ENCODE results near the gene LAYN. TPM values are rescaled to one million over a fixed set of nuclear protein-coding genes. Genes with fewer than 3 reads are reported as not detected.

Gene LAYN
- polyA plus RNA-seq, 3 donors from 2014 or later, result 1.6 TPM; not detected in 2

DNA sequence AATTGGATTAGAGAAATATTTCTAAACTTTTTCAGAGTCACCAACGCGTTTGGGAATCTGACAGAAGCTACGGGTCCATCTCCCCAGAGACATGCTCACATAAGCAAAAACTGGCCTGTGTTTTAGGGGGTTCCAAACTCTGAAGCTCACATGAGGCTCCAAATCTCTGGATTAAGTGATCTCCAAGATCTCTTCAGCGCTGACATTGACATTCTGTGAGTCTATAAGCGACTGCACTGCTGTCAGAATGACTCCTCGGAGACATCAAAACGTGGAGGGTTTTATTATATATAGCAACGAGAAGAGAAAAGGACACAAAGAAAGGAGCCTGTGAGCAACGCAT is 61.1 kb downstream of the LAYN start:
- Mint-ChIP-seq H3K4me3 (peak overlapping the region; percentile 86 to 93 (median 89)), H3K9me3 (no peaks in the 10 kb centered on the region), H3K36me3 (no peaks in the 10 kb centered on the region), H3K4me1 (peaks cover 27 to 32% of the 10 kb centered on the region in 2 donors), H3K27ac (peak overlapping the region; percentile 91 to 94 (median 92)), H3K27me3 (ENCODE audit: low read depth in 3 of 3) (peaks cover 5 to 12% (median 6%) of the 10 kb centered on the region in 3 donors)
- no peak for DNase-seq

- peaks cover 27 to 32% of the 10 kb centered on the region in 2 donors for H3K4me1 Mint-ChIP-seq
- peaks cover 5 to 12% (median 6%) of the 10 kb centered on the region in 3 donors for H3K27me3 Mint-ChIP-seq (ENCODE audit: low read depth in 3 of 3)
- H3K9me3 Mint-ChIP-seq, result no peaks in the 10 kb centered on the region
Observed at GRCh38 chr11:111601979-111602864, 61.7 kb downstream of the LAYN start, which contains the start of gene SIK2. Gene SIK2, plus strand, starts transcription at chr11:111602449. Its CDS starts 115 bp downstream, at chr11:111602564.

DNA sequence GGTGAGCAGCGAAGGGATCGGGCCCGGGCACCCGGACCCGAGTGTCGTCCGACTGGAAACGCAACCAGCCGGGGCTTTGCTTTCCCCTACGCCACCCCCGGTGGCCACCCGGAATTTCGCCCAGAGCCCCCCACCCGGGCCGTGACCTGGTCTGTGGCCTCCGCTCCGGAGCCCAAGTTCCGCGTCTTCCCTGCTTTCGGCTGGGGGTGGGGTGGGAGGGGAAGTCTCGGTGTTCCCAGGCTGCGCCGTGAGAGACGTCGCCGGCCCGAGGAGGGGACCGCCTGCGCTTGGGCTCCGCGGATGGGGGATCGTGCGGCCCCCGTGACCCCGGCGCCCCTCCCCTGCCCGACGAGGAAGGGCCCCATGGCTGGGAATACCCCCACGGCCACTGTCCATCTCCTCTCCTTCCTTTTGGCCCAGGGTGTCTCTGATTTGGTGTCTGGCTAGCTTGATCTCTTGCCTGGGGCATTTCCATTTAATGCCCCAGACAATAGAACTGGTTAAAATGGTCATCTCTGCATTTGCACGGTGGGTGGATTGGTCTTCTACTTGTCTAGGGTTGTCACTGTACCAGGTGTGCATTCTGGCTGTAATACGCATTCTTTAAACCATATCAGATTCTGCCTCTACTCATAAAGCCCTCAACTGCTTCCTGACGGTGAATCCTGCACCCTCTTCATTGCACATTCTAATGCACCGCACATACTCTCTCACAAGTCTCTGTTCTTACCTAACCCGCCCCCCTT is 62.5 kb downstream of the LAYN start:
- H3K4me3 Mint-ChIP-seq, result peak overlapping the region; percentile 91 to 97 (median 93)
- DNase-seq, result peak; percentile 29 to 35 (median 31)

More at GRCh38 chr11:111601979-111602864, 61.7 kb downstream of the LAYN start, which contains the start of gene SIK2:
- Mint-ChIP-seq H3K36me3 (no peaks in the 10 kb centered on the region), H3K27ac (peak within 1 kb of the TSS; percentile 93 to 98 (median 97)), H3K4me3 (peak within 1 kb of the TSS; percentile 91 to 97 (median 93))
- peak; percentile 91 to 93 (median 93) for DNase-seq

DNA sequence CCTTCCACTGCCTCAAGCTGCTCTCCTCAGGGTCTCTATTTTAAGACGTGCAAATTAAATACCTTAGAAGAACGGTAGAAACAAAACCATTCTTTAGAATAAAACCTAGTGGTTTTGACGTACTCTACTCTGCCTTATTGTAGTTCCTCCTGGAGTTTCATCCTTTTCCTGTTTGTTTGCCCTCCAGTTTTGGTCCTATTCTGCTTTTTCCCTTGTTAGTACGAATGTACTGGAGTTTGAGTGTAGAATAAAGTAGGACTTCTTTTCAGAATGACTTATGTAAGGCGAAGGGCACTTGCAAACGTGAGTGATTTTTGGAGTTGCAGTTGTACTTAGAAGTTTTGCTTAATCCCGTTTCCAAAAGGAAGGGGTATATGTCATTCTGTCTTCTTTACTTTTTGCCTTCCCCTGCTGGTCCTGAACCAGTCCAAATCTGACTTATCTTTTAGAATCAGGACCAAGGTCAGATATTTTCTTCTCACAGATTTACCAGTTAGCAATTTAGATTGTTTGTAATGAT is 63.2 kb downstream of the LAYN start:
- Mint-ChIP-seq H3K27me3 (ENCODE audit: low read depth in 3 of 3) (peaks cover 5 to 12% (median 6%) of the 10 kb centered on the region in 3 donors), H3K27ac (peak overlapping the region; percentile 93 to 98 (median 97)), H3K36me3 (no peaks in the 10 kb centered on the region), H3K4me1 (peaks cover 23 to 25% of the 10 kb centered on the region in 2 donors), H3K9me3 (no peaks in the 10 kb centered on the region), H3K4me3 (peak overlapping the region; percentile 91 to 97 (median 93))
- DNase-seq, result peak in 1 of 3 donors; percentile 3

More for the DNA sequence above, 62.5 kb downstream of the LAYN start:
- peaks cover 5 to 12% (median 6%) of the 10 kb centered on the region in 3 donors for H3K27me3 Mint-ChIP-seq (ENCODE audit: low read depth in 3 of 3)
- peak overlapping the region; percentile 93 to 98 (median 97) for H3K27ac Mint-ChIP-seq
- no peaks in the 10 kb centered on the region for H3K9me3 Mint-ChIP-seq
- no peaks in the 10 kb centered on the region for H3K36me3 Mint-ChIP-seq
- peaks cover 23 to 27% of the 10 kb centered on the region in 2 donors for H3K4me1 Mint-ChIP-seq

- Mint-ChIP-seq H3K9me3 (no peaks in the 10 kb centered on the region), H3K4me1 (peaks cover 23 to 25% of the 10 kb centered on the region in 2 donors)
- DNase-seq, result peak; percentile 29 to 41 (median 37)
Observed at GRCh38 chr11:111604392-111605009, 64.0 kb downstream of the LAYN start.

GRCh38 chr11:111605681-111606080 is 65.2 kb downstream of the LAYN start:
- Mint-ChIP-seq H3K4me3 (no peak overlapping the region), H3K9me3 (no peaks in the 10 kb centered on the region), H3K36me3 (no peaks in the 10 kb centered on the region), H3K27ac (no peak overlapping the region), H3K27me3 (ENCODE audit: low read depth in 3 of 3) (peaks cover 5 to 12% (median 6%) of the 10 kb centered on the region in 3 donors), H3K4me1 (peaks cover 23 to 25% of the 10 kb centered on the region in 2 donors)
- no peak for DNase-seq

More at GRCh38 chr11:111604392-111605009, 64.0 kb downstream of the LAYN start:
- no peaks in the 10 kb centered on the region for H3K36me3 Mint-ChIP-seq
- peak overlapping the region in 2 of 5 donors; percentile 93 to 97 for H3K4me3 Mint-ChIP-seq
- H3K27ac Mint-ChIP-seq, result peak overlapping the region in 5 of 6 donors; percentile 1 to 97 (median 47)
- peaks cover 5 to 12% (median 6%) of the 10 kb centered on the region in 3 donors for H3K27me3 Mint-ChIP-seq (ENCODE audit: low read depth in 3 of 3)

DNA sequence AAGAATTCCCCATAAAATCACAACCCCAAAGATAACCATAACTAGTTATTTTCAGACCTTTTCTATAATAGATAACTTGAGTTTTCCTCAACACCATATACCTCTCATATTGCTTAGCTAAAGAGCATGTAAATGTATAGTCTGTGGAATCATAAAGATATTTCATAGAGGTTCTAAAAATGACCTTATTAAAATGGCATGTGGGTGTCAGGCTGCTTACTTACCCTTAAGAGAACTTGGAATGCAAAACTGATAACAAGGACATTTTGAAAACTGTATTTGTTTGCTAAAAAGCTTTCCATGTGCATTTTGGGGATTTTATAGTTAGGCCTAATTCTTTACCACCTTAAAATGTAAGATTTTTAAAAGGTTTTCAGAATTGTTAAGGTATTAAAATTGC is 66.5 kb downstream of the LAYN start:
- Mint-ChIP-seq H3K36me3 (no peaks in the 10 kb centered on the region), H3K4me1 (peaks cover 19% of the 10 kb centered on the region in 2 donors), H3K9me3 (no peaks in the 10 kb centered on the region), H3K27ac (no peak overlapping the region), H3K27me3 (ENCODE audit: low read depth in 3 of 3) (peaks cover 5 to 10% (median 6%) of the 10 kb centered on the region in 3 donors), H3K4me3 (no peak overlapping the region)
- DNase-seq, result no peak

- peaks cover 19% of the 10 kb centered on the region in 2 donors for H3K4me1 Mint-ChIP-seq
- no peaks in the 10 kb centered on the region for H3K36me3 Mint-ChIP-seq
- H3K27ac Mint-ChIP-seq, result no peak overlapping the region
- H3K4me3 Mint-ChIP-seq, result no peak overlapping the region
- no peaks in the 10 kb centered on the region for H3K9me3 Mint-ChIP-seq
- no peak for DNase-seq
- peaks cover 2 to 7% (median 6%) of the 10 kb centered on the region in 3 donors for H3K27me3 Mint-ChIP-seq (ENCODE audit: low read depth in 3 of 3)
Observed at GRCh38 chr11:111607751-111608150, 67.2 kb downstream of the LAYN start.

Other genes with a start within 250 kb of the LAYN start
- not detected for gene POU2AF3, start 242.2 kb upstream of the LAYN start, polyA plus RNA-seq
- gene POU2AF1, start 161.4 kb upstream of the LAYN start, polyA plus RNA-seq, result under 1 TPM in 1 of 3 donors, not detected in 2; 0.09 TPM
- not detected for gene BTG4, start 28.3 kb upstream of the LAYN start, polyA plus RNA-seq
- not detected for gene HOATZ, start 25.9 kb upstream of the LAYN start, polyA plus RNA-seq
- under 1 TPM; 0.04 to 0.38 (median 0.13) TPM for gene SIK2, start 61.7 kb downstream of the LAYN start, polyA plus RNA-seq
- gene PPP2R1B, start 225.7 kb downstream of the LAYN start, polyA plus RNA-seq, result 10 to 100 TPM; 12.0 to 20.3 (median 13.4) TPM